K562 (cell line): ENCODE data around the gene ABR. TPM values are rescaled to one million over a fixed set of nuclear protein-coding genes. Genes with fewer than 3 reads are reported as not detected.

Experiments used
- ATAC-seq: fragments of 200-7000 bp; cut with Tn5 transposase; 3 replicates; pipeline ENCODE4 v1.9.1; 2020; ENCODE audit warnings: moderate library complexity
- BruUV-seq: library from RNA; stranded (reverse); fragments of 400-500 nt; replicated peaks from 2 replicates; lab custom pipeline; 2021; lab: Mats Ljungman, UMichigan
- CTCF ChIA-PET: fragments of 300-600 bp; formaldehyde crosslinking; extraction: SDS; loops from one replicate; lab custom pipeline; 2021; ENCODE audit warnings: low intra/inter-chr PET ratio; lab: Yijun Ruan, JAX
- POLR2A ChIA-PET: fragments of 300-600, 350-650 bp; sonication (Branson Sonifier 250); formaldehyde crosslinking; extraction: SDS; loops from one replicate; lab custom pipeline; 2021; ENCODE audit warnings: antibody characterized with exemption, inconsistent platforms; lab: Yijun Ruan, JAX
- DNase-seq, 4 experiments: peaks; one replicate each; pipeline versions ENCODE4 v3.0.0 to v3.0.0-alpha.2; 2011 to 2018; ENCODE audit warnings: low spot score in 3 of 4, mixed read lengths in 3 of 4; ENCODE audit errors: extremely low read depth in 1 of 4
- FAIRE-seq: peaks from 2 replicates; lab custom pipeline; 2011; peaks lifted over from hg19 to GRCh38; lab: Jason Lieb, UNC
- H2AFZ ChIP-seq: 2 replicates; pipeline ENCODE4 v1.6.0; 2011; ENCODE audit warnings: low read depth, low read length, control low read depth, inconsistent platforms
- H3K27ac ChIP-seq: fragments of 200-600 bp; 3 replicates; pipeline ENCODE4 v1.8.0; 2011; ENCODE audit warnings: low read depth, mild to moderate bottlenecking, control low read depth, inconsistent platforms, low read length, moderate library complexity, mixed read lengths; ENCODE audit errors: extremely low read depth
- H3K27me3 ChIP-seq, 2 experiments: fragments of 300-600 bp in 1 of 2; 2 replicates in 1 of 2; 3 replicates in 1 of 2; pipeline versions ENCODE4 v1.6.0 to v1.8.0; 2011; ENCODE audit warnings: inconsistent platforms in 2 of 2, low read length in 2 of 2, mild to moderate bottlenecking in 1 of 2, mixed read lengths in 1 of 2, moderate library complexity in 1 of 2; ENCODE audit not compliant: control insufficient read depth in 2 of 2, insufficient read depth in 2 of 2
- H3K36me3 ChIP-seq: fragments of 300-600 bp; 3 replicates; pipeline ENCODE4 v1.8.0; 2011; ENCODE audit warnings: mild to moderate bottlenecking, low read length, inconsistent platforms; ENCODE audit not compliant: control insufficient read depth, insufficient read depth
- H3K4me1 ChIP-seq, 2 experiments: fragments of 200-600 bp in 1 of 2; replicated peaks in 1 of 2; 2 replicates in 1 of 2; 3 replicates in 1 of 2; pipeline versions ENCODE4 v1.5.1 to v1.8.0; 2011; ENCODE audit warnings: inconsistent platforms in 2 of 2, low read length in 2 of 2, mild to moderate bottlenecking in 1 of 2, mixed read lengths in 1 of 2, moderate library complexity in 1 of 2; ENCODE audit not compliant: control insufficient read depth in 2 of 2, insufficient read depth in 2 of 2
- H3K4me2 ChIP-seq: 2 replicates; pipeline ENCODE4 v1.6.1; 2011; ENCODE audit warnings: low read length, control low read depth, inconsistent platforms, mixed read lengths; ENCODE audit not compliant: insufficient read depth
- H3K4me3 ChIP-seq: fragments of 200-600 bp; sonication (generic), shearing (Covaris generic); 2 replicates; pipeline ENCODE4 v1.5.1; 2016; ENCODE audit warnings: control low read depth, inconsistent platforms
- H3K79me2 ChIP-seq: fragments of 200-600 bp; 3 replicates; pipeline ENCODE4 v1.8.0; 2011; ENCODE audit warnings: low read length, inconsistent platforms; ENCODE audit not compliant: control insufficient read depth, insufficient read depth
- H3K9ac ChIP-seq, 2 experiments: 2 replicates each; pipeline versions ENCODE4 v1.6.0 to v1.6.1; 2011; ENCODE audit warnings: low read depth in 2 of 2, low read length in 2 of 2, control low read depth in 1 of 2, inconsistent platforms in 1 of 2, mild to moderate bottlenecking in 1 of 2, mixed read lengths in 1 of 2; ENCODE audit not compliant: insufficient read depth in 1 of 2
- H3K9me1 ChIP-seq: one replicate; pipeline ENCODE4 v1.6.0; 2011; ENCODE audit warnings: inconsistent platforms, mild to moderate bottlenecking, low read length, moderate library complexity; ENCODE audit not compliant: control insufficient read depth, insufficient read depth
- H3K9me3 ChIP-seq: replicated peaks from 2 replicates; pipeline ENCODE4 v1.5.1; 2011; ENCODE audit warnings: low read depth, low read length, inconsistent platforms; ENCODE audit not compliant: control insufficient read depth, insufficient read depth
- H4K20me1 ChIP-seq: replicated peaks from 2 replicates; pipeline ENCODE4 v1.6.1; 2011; ENCODE audit warnings: low read length, inconsistent platforms, mixed read lengths; ENCODE audit not compliant: control insufficient read depth, insufficient read depth
- FOXM1 ChIP-seq, 2 experiments: fragments of 450-650 bp in 1 of 2; sonication (generic) in 1 of 2; formaldehyde crosslinking in 1 of 2; IDR thresholded peaks; 2 replicates each; pipeline versions ENCODE4 v1.6.1 to v1.9.0; 2017 to 2022; ENCODE audit warnings: low read depth in 2 of 2, mild to moderate bottlenecking in 2 of 2, missing genetic modification reagents in 1 of 2, moderate library complexity in 1 of 2
- FOXO4 ChIP-seq: fragments of 450-650 bp; formaldehyde crosslinking; IDR thresholded peaks from 2 replicates; pipeline ENCODE4 v1.4.0; 2020; ENCODE audit warnings: mild to moderate bottlenecking, moderate library complexity
- GTF2A2 ChIP-seq: IDR thresholded peaks from 2 replicates; pipeline ENCODE4 v1.6.1; 2016; ENCODE audit warnings: mild to moderate bottlenecking, missing genetic modification characterization, missing compliant biosample characterization
- MBD2 ChIP-seq: sonication (generic); IDR thresholded peaks from 2 replicates; pipeline ENCODE4 v1.6.1; 2016; ENCODE audit warnings: low read depth, borderline replicate concordance
- POU5F1 ChIP-seq: fragments of 150-350 bp; IDR thresholded peaks from 2 replicates; pipeline ENCODE4 v1.6.1; 2014; ENCODE audit warnings: borderline replicate concordance, low read length, low read depth, mild to moderate bottlenecking; ENCODE audit not compliant: partially characterized antibody
- PRMT5 ChIP-seq: sonication (generic); formaldehyde crosslinking; IDR thresholded peaks from 2 replicates; pipeline ENCODE4 v1.5.0; 2020; ENCODE audit warnings: missing genetic modification reagents
- ZNF384 ChIP-seq: IDR thresholded peaks from 2 replicates; pipeline ENCODE4 v1.6.1; 2012; ENCODE audit warnings: low read depth, low read length, improper control_type of control experiment
- WGBS: fragments of 100-300 bp; shearing (Covaris generic); methylation state at CpG from one replicate; pipeline ENCODE4 v1.1.6; 2016; ENCODE audit warnings: low coverage, mixed read lengths; ENCODE audit not compliant: insufficient coverage; ENCODE audit errors: missing lambda C conversion rate; 5-methylcytosine and 5-hydroxymethylcytosine counted together
- in situ Hi-C: fragments of 300-500 bp; cut with MboI; formaldehyde crosslinking; loops from 4 replicates; pipeline ENCODE4 v1.15.0; 2018; ENCODE audit warnings: inconsistent platforms, mixed read lengths
- intact Hi-C: fragments of 100-400 bp; cut with micrococcal nuclease; formaldehyde crosslinking; loops from 2 replicates; pipeline ENCODE4 v1.14.2; 2022
- polyA plus RNA-seq, 8 experiments: library from polyadenylated mRNA; depleted of rRNA in 4 of 8; stranded (reverse) in 5 of 8; unstranded in 3 of 8; fragments of >200 nt; fragmentation: Nextera tagmentation in 2 of 8; fragmentation: Illumina TruSeq in 1 of 8; extraction: Ambion mirVana in 2 of 8; extraction: Trizol in 1 of 8; gene quantifications; 2 replicates each; pipeline versions ENCODE4 v1.2.1 to v1.2.3, GENCODE V29; 2011 to 2014; ENCODE audit warnings: inconsistent platforms in 1 of 8, missing spikeins in 1 of 8
- total RNA-seq, 7 experiments: library from RNA; depleted of rRNA in 6 of 7; stranded (reverse); fragments of >200 nt in 6 of 7; fragmentation: Illumina TruSeq in 2 of 7; extraction: Trizol in 2 of 7; gene quantifications; 2 replicates each; pipeline versions ENCODE4 v1.2.1 to v1.2.3, GENCODE V29; 2011 to 2021; ENCODE audit warnings: low replicate concordance in 1 of 7

ABR gene
- total and polyA plus RNA-seq, 9 of the 15 experiments (the other 6 are each of a cell fraction or from before 2014, with no cell fraction given): 0.07 to 1.6 (median 0.37) TPM; not detected in 1

DNA sequence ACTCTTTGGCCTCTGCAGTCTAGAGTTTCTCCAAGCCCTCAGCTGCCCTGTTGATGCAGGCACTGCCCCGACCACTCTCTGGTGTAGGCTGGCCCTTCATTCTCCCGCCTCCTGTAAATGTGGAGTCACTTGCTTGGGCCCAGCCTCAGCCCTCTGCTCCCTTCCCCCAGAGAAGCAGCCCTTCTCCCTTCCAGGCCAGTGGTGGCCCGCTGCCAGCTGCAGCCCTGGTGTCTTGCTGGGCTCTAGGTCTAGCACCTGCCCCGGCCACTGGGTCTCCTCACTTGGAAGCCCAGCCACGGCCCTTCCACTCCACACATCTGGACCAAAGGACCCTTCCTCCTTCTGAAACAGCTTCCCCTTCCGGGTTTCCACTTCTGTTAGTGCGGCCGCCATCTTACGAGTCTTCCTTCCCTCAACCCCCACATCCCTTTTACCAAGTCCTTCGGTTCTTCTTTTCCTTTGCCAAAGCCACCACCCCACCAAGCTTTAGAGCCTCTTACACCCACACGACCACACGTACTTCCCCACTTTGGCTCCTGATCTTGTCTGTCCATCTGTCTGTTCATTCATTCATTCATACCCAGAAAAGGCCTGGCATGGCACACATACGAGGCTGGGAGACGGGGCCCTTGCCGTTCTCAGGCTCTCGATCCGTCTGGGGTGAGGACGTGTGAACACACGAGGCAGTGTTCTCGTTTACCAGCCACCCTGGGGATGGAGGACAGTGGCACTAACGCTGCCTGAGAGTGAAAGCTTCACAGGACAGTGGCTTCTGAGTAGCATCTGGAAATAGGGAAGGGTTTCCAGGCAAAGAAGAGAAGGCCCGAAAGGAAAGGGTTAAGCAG lies 68.0 kb downstream of the ABR start:
- H3K79me2 ChIP-seq: no peaks in the 10 kb centered on the region
- intact Hi-C loops: no loop called here
- ChIA-PET POLR2A (interaction anchor here (1.0 to 1.1 kb wide), 2 partner anchors 11 kb away, joined by 4 to 6 read pairs; no protein-coding TSS in a partner anchor), CTCF (no interaction called here)
- WGBS: 13% methylated on average over 13 of the region's 22 CpGs
- ATAC-seq (no peak), DNase-seq (no peak), FAIRE-seq (no peak)
- no peaks in the 10 kb centered on the region for H4K20me1 ChIP-seq
- in situ Hi-C loops: no loop called here
- no TSS peak for BruUV-seq
- peaks cover 4 to 24% of the 10 kb centered on the region in 2 experiments; a peak in 4 of 5 replicates for H3K27me3 ChIP-seq
- no peaks in the 10 kb centered on the region for H3K9me1 ChIP-seq
- H3K4me3 ChIP-seq: no peak overlapping the region
- no peaks in the 10 kb centered on the region for H3K36me3 ChIP-seq
- TF ChIP-seq POU5F1 (no peak), MBD2 (no peak), PRMT5 (CRISPR knock-in tag) (no peak), ZNF384 (no peak), GTF2A2 (tag) (no peak), FOXO4 (CRISPR knock-in tag) (no peak), FOXM1 (IDR thresholded peaks at IDR 0.05; ENCODE audit: low read depth) (no peak), FOXM1 (CRISPR knock-in tag; IDR thresholded peaks at IDR 0.05; ENCODE audit: low read depth) (no peak)
- H3K4me1 ChIP-seq: peaks cover 3 to 15% of the 10 kb centered on the region in 2 experiments; a peak in 2 of 5 replicates
- no peak overlapping the region for H3K27ac ChIP-seq
- H2AFZ ChIP-seq: no peak overlapping the region
- H3K9ac ChIP-seq: no peak overlapping the region
- no peak overlapping the region for H3K4me2 ChIP-seq
- no peaks in the 10 kb centered on the region for H3K9me3 ChIP-seq
